NK-92 treated with Interleukin-12 subunit alpha and Interleukin-12 subunit beta, amount 100 ng/mL, for 24 hours (cell line): ENCODE measurements around the gene HOMEZ.
"Not testable (repeated sequence)": the region's sequence is repeated elsewhere in the genome, so short reads cannot be mapped to it uniquely, and the experiment has no call there.

ENCODE experiments used
- DNase-seq: peaks from one replicate; lab custom pipeline; 2025; lab: John Stamatoyannopoulos, UW

The HOMEZ gene, protein sequence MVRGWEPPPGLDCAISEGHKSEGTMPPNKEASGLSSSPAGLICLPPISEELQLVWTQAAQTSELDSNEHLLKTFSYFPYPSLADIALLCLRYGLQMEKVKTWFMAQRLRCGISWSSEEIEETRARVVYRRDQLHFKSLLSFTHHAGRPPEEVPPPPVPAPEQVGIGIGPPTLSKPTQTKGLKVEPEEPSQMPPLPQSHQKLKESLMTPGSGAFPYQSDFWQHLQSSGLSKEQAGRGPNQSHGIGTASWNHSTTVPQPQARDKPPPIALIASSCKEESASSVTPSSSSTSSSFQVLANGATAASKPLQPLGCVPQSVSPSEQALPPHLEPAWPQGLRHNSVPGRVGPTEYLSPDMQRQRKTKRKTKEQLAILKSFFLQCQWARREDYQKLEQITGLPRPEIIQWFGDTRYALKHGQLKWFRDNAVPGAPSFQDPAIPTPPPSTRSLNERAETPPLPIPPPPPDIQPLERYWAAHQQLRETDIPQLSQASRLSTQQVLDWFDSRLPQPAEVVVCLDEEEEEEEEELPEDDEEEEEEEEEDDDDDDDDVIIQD

DNA sequence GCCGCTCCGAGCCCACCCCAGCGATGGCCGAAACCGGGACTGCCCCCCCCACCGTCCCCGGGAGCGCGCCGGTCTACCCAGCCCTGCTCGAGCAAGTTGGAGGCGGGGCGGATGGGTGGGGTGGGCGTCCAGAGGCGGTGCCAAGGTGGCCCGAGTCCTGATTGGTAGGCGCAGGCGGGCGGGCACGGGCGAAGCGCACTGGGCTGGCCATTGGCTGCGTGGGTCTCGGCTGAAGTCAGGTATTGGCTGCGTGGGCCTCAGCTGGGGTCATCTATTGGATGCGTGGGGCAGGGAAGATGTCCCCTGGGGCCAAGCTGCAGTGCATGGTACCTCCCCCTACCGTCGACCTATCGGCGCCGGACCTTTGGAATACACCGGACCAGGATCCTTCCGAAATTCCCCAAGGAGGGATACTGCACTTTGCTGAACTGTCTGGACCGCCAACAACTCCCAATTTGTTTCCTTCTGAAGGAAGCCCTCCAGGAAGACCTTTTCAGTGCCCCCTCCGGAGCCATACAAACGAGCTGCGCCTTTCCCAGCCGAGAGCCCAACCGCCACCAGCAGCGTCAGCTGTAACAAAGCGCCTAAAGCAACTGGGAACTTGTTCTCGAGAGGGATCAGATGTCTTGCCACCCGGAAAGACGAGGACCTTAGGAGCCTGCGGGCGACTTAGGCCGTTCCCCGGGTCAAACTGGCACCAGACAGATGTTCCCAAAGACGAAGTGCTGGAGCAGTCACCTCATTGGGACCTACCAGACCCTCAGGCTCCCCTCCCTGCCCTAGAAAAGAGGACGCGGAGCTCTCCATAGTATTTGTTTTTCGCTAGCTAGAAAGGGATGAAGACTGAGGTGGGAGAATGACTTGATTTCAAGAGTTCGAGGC is at the start of gene HOMEZ:
Gene HOMEZ, minus strand, starts transcription at position 113 of the 882 bp plus-strand sequence. CDS start 180 bp downstream, outside the sequence.
- DNase-seq, result peak; percentile 98

DNA sequence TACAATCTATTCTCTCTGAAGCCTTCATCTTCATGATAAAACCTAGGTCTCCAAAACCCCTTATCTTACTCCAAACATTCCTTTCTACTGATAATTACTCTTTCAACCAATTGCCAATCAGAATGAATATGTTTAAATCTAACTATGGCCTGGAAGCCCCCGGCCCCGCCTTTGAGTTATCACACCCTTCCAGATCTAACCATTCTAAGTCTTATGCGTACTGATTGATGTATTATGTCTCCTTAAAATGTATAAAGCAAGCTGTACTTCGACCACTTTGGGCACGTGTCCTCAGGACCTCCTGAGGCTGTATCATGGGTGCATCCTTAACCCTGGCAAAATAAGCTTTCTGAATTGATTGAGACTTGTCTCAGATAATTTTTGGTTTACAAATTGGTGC is 49.7 kb upstream of the HOMEZ start:
- DNase-seq, result no peak

DNA sequence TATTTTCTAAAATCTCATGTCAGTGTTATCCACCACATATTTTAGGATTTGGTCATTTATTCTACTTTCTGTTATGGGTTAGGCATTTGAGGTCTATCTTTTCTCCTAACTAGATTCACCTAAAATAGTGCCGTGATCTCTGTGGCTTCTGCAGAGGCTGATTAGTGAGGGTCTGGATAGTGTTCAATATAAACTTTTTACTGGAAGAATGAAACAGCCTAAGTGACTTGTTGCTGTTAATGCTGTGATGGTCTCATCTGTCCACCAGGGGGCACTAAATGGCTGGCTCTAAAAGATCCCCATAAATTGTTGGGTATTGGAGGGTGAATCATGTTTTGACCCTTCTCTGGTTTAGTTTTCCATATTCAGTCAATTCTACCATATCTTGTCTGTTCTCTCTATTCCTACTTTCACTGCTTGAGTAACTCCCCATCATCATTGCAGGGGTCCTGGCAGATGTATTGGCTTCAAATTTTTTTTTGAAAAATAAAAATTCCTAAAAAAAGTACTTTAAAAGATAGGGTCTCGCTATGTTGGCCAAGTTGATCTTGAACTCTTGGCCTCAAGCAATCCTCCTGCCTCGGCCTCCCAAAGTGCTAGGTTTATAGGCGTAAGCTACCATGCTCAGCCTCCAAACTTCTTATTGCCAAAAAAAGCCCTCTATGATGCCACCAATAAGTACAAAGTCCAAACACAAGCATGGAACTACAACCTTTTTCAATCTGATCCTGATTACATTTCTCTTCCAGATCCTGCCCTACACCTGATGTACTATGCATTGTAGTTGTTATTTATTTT is 42.2 kb upstream of the HOMEZ start:
- peak; percentile 32 for DNase-seq

DNA sequence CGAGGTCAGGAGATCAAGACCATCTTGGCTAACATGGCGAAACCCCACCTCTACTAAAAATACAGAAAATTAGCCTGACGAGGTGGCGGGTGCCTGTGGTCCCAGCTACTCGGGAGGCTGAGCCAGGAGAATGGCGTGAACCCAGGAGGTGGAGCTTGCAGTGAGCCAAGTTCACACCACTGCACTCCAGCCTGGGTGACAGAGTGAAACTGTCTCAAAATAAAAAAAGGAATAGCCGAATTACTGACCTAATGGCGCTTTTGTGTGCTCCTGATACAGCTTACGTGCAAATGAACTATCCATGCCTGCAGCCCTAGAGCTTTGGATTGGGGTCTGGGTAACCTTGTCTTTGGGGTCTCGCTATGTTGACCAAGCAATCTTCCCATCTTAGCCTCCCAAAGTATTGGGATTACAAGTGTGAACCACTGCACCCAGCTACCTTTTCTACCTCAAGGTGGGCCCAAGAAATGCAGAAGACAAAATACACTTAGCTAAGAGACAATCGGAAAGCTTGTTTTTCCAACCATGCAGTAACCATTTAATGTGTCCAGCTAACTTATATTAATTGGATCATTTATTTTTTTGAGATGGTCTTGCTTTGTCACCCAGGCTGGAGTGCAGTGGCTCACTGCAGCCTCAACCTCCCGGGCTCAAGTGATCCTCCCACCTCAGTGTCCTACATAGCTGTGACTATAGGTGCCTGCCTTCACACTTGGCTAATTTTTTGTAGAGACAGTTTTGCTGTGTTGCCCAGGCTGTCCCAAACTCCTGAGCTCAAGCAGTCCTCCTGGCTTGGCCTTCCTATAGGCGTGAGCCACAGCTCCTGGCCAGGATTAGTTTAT is 40.8 kb upstream of the HOMEZ start:
- no peak for DNase-seq

DNA sequence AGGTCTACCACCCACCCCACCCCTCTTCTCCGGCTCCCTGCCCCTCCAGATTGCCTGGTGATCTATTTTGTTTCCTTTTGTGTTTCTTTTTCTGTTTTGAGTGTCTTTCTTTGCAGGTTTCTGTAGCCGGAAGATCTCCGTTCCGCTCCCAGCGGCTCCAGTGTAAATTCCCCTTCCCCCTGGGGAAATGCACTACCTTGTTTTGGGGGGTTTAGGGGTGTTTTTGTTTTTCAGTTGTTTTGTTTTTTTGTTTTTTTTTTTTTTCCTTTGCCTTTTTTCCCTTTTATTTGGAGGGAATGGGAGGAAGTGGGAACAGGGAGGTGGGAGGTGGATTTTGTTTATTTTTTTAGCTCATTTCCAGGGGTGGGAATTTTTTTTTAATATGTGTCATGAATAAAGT is 39.8 kb upstream of the HOMEZ start:
- not testable (repeated sequence) for DNase-seq

DNA sequence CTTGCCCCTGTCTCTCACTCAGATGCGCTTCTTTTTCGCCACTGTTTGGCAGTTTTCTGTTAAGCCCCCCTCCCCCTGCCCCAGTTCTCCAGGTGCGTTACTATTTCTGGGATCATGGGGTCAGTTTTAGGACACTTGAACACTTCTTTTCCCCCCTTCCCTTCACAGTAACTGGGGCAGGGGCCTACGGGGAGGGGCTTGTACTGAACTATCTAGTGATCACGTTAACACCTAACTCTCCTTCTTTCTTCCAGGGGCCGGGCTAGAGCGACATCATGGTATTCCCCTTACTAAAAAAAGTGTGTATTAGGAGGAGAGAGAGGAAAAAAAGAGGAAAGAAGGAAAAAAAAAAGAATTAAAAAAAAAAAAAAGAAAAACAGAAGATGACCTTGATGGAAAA is 39.1 kb upstream of the HOMEZ start:
- no peak for DNase-seq

DNA sequence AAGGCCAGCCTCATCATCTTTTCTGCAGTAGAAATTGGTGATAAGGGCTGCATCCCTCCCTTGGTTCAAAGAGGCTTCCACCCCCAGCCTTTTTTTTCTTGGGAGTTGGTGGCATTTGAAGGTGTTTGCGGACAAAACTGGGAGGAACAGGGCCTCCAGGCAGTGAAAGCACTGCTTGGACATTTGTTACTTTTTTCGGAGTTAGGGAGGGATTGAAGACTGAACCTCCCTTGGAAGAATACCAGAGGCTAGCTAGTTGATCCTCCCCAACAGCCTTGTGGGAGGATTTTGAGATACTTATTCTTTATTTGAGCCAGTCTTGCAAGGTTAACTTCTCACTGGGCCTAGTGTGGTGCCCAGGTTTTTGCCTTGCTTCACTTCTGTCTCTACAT is 38.5 kb upstream of the HOMEZ start:
- no peak for DNase-seq

DNA sequence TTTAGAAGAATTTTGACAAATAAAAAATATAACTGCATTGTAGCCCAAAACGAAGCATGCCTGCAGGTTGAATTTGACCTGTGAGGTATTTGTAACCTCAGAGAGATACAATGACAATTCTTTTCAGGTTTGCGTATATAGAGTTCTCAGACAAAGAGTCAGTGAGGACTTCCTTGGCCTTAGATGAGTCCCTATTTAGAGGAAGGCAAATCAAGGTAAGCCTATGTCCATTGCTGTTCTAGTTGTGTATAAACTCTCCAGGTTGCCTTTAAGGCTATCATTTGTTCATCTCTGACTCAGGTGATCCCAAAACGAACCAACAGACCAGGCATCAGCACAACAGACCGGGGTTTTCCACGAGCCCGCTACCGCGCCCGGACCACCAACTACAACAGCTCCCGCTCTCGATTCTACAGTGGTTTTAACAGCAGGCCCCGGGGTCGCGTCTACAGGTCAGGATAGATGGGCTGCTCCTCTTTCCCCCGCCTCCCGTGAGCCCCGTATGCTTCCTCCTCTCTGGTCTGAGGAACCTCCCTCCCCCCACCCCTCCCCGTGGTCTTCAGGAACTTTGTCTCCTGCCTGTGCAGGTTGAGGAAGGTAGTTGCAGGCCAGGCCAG is 38.0 kb upstream of the HOMEZ start:
- DNase-seq, result no peak

DNA sequence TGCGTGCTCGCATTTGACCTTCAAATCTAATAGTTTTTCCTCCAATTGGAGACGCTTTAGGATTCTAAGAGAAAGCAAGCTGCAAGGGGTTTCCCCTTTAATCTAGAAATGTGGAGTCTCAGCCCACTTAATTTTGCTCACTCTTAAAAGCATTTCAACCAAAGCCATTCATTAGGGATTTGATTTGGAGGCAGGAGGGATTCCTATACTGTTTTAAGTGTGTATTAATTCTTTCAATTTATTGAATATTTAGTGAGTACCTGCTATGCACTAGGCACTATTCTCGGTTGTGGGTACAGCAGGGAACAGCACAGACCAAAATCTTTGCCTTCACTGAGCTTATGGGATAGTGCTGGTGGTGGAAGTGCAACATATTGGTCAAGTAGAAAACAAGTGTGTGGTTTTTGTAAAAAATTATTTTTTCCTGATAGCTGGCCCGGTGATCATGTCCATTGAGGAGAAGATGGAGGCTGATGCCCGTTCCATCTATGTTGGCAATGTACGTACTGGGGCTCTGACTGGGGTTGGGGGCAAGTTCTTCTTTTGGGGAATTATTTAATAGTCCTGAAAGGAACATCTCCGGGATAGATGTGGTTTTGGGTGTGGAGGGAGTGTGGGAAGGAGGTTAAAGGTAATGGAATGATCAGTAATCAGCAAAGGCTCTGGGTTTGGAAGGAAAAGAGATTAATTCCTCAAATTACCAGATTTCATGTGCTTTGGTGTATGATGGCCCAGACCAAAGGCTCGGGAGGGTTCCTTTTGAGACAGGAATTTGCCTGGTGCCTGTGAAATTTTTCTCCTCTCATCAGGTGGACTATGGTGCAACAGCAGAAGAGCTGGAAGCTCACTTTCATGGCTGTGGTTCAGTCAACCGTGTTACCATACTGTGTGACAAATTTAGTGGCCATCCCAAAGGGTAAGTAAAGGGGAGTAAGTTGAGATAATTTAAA is 36.9 kb upstream of the HOMEZ start:
- no peak for DNase-seq

DNA sequence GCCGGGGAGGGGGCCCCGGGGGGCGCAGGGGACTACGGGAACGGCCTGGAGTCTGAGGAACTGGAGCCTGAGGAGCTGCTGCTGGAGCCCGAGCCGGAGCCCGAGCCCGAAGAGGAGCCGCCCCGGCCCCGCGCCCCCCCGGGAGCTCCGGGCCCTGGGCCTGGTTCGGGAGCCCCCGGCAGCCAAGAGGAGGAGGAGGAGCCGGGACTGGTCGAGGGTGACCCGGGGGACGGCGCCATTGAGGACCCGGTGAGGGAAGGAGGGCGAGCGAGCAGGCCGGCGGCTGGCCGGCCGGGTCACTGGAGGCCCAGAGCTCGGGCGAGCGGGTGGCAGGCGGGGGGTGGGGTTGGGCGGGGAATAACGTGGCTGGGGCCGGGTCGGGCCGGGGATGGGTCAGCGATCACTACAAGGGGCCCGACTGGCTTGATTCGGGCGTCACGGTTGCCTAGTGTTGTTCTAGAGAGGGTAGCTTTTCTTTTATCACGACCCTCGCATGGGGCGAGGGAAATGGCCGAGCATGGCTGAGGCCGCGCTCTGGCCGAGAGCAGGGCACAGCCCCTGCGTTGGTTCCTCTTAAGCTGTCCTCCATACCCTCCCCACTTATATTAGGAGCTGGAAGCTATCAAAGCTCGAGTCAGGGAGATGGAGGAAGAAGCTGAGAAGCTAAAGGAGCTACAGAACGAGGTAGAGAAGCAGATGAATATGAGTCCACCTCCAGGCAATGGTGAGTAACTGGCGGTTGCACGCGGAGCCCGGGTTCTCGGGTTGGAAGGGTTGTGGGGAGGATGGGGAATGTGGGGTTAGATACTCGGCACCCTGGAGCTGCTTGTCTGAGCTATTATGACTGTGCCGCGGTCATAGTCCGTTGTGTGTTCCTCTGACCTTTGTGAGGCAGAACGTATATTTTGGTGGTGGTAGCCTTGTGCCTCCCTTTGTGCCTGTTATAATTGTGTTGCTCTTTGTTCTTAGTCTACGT is 35.9 kb upstream of the HOMEZ start:
- peak; percentile 37 for DNase-seq

DNA sequence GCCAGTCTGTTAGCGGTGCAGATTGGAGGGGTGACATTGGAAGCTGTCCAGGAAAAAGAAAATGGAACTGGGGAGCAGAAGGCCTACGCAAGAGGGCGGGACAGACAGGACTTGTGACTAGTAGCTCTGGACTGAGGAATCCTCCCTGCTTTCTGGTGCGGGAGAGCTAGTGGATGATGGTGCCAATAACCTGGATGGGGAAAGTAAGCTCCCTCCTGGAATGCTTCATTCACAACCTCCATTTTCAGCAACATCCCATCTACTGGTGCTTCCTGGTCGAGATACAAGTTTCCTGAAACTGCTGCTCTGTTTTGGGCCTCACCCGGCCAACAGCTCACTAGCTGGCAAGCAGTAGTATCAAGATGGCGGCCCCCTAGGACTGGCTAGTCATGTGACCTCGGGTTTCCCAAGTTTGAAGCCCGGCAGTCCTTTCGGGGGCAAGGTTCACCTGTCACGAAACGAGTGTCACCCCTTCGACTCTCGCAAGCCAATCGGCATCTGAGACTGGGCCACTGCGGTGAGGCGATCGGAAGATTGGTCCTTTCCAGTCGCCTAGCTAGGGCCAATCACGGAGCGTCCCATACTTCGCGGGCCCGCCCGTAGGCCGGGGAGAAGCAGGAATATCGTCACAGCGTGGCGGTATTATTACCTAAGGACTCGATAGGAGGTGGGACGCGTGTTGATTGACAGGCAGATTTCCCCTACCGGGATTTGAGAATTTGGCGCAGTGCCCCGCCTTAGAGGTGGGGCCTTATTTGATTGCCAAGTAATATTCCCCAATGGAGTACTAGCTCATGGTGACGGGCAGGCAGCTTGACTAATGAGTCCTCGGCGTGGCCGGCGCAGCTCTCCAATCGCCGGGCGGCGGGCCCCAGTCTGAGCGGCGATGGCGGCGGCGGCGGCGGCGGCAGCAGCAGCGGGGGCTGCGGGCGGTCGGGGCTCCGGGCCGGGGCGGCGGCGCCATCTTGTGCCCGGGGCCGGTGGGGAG is 34.9 kb upstream of the HOMEZ start, which contains the start of gene PABPN1:
Gene PABPN1, plus strand, starts transcription at position 874 of the 988 bp plus-strand sequence. Its CDS starts 13 bp downstream, at position 887.
- DNase-seq, result peak; percentile 99

DNA sequence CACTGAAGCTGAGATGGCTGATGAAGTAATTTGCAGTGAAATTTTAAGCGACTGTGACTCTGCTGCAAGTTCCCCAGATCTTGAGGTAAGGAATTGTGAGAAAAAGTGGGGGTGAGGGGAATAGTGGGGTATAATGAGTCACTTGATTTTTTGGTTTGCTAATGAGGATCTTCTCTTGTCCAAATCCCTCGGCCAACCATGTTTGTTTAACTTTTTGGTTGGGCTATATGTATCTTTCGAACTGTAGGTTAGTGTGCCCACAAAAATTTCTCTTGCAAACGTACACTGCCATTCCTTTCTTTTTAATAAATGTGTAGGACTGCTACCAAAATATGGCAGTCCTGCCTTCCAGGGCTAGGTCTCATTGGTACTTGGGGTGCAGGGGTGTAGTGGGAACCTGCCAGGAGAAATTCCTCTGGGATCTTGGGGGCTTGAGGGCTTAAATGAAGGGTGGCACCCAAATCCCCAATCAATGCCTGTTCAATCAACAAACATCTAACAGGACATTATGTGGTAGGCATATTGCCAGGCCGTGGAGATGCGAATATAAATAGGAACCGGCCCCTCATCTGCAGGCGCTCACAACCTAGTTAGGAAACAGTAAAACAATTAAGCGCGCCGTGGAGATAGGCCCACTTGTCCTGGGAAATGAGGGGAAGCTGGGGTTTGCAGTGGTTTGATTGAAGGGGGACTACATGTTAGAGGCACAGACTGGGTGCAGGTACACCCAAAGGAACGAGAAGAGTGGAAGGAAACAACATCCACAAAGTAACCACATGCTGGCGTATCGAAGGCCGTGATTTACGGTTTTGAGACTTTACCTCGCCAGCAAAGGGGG is 34.0 kb upstream of the HOMEZ start:
- DNase-seq, result no peak

DNA sequence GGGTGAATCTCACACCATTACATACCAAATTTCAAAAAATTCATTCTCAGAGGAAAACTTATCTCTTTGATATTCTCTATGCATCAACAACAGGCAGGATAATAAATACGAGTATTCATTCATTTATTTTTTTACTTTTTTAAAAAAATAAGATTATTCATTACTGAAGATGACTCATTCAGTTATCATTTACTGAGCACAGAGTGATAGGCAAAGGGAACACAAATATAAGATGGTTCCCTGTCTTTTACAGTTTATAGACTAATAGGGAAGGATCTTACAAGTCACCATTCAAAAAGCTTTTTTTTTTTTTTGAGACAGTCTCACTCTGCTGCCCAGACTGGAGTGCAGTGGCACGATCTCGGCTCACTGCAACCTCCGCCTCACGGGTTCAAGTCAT is 30.4 kb upstream of the HOMEZ start:
- no peak for DNase-seq

DNA sequence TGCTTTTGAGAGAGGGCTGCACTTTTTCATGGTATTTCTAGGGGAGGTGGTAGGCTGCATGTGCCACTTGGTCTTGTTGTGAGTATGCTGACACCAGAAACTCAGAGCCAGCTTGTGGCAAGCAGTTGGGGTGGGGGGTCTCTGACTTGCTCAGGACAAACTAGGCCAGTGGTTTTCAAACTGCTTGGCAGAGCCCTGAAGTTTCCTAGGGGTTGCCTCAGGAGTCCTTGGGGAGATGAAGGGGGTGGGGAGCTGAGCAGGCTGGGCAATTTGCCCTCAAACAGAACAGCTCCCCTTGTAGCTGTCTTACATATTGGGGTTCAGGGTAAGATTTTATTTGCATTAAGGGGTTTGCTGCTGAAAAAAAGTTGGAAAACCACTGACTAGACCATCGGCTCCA is 24.6 kb upstream of the HOMEZ start:
- DNase-seq, result no peak

DNA sequence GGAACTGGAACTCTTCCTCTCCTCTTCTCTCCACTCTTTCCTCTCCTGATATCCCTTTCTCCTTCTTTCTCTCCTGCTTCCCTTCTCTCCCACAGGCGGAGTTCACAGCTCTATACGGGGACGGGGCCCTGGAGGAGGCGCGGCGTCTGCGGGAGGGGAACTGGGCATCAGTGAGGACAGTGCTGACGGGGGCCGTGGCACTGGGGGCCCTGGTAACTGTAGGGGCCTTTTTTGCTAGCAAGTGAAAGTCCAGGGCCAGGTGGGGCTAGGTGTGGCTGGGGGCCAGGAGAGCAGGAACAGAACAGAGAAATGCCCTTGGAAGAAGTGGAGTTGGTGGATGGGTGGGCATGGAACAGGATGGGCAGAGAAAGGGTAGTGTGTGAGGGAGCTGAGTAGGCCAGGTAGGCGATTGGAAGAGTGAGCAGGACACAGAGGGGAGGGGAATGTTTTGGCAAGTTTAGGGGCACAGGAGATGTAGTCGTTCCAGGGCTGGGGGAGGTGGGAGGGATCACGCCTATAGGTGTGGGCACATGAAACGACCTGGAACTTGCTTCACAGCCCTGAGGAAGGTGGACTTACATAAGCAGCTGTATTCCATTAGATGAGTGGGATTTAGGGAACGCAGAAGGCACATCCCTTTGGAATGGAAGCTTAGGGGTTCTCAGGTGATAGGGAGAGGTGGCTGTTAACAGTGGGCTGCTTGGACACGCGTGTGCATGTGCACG is 23.0 kb upstream of the HOMEZ start:
- no peak for DNase-seq
